ENCODE measurements around the gene PTPRK.

The PTPRK gene

DNA sequence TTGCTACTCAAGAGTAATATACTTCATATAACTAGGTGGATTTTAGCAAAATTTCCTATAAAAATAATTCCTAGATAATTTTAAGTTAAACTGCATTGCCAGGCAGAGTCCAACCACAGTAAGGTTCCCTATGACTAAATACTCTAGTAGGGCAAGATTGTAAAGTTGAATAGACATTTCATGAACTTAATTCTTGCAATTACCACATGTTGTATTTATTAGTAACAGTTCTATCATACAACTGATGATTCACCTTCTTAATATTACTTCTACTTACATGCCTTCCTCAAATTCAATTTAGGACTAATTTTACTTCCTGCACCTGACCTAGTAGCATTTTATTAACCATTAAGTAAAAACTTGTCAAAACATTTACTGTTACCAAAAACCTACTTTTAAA, 352.8 kb downstream of the PTPRK start:
- no peak for DNase-seq (ENCODE audit: extremely low spot score)
- POLR2A ChIA-PET: no interaction called here
- CTCF ChIA-PET: no interaction called here
- TF ChIP-seq ZNF384 (IDR thresholded peaks at IDR 0.05) (no peak), ARNT (IDR thresholded peaks at IDR 0.05) (no peak), ELF4 (IDR thresholded peaks at IDR 0.05) (no peak), SUZ12 (IDR thresholded peaks at IDR 0.05) (no peak), L3MBTL2 (conservative IDR thresholded peaks at IDR 0.05) (no peak), SP1 (IDR thresholded peaks at IDR 0.05) (no peak), LEF1 (IDR thresholded peaks at IDR 0.05; ENCODE audit: borderline replicate concordance) (no peak), TARDBP (IDR thresholded peaks at IDR 0.05) (no peak), FOXK2 (IDR thresholded peaks at IDR 0.05) (no peak), HDGF (IDR thresholded peaks at IDR 0.05; ENCODE audit: borderline replicate concordance) (no peak), CTBP1 (IDR thresholded peaks at IDR 0.05; ENCODE audit: borderline replicate concordance) (no peak), NFRKB (IDR thresholded peaks at IDR 0.05) (no peak), FOXA1 (IDR thresholded peaks at IDR 0.05) (no peak), BHLHE40 (IDR thresholded peaks at IDR 0.05; ENCODE audit: borderline replicate concordance) (no peak), FOXM1 (IDR thresholded peaks at IDR 0.05; ENCODE audit: borderline replicate concordance) (no peak)
- TF ChIP-seq, protein P1, sequence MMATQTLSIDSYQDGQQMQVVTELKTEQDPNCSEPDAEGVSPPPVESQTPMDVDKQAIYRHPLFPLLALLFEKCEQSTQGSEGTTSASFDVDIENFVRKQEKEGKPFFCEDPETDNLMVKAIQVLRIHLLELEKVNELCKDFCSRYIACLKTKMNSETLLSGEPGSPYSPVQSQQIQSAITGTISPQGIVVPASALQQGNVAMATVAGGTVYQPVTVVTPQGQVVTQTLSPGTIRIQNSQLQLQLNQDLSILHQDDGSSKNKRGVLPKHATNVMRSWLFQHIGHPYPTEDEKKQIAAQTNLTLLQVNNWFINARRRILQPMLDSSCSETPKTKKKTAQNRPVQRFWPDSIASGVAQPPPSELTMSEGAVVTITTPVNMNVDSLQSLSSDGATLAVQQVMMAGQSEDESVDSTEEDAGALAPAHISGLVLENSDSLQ (IDR thresholded peaks at IDR 0.05): no peak

GRCh38 chr6:128164254-128164653, 356.1 kb downstream of the PTPRK start:
- no peak for DNase-seq (ENCODE audit: extremely low spot score)
- POLR2A ChIA-PET: no interaction called here
- CTCF ChIA-PET: no interaction called here
- TF ChIP-seq BHLHE40 (IDR thresholded peaks at IDR 0.05; ENCODE audit: borderline replicate concordance) (no peak), ARNT (IDR thresholded peaks at IDR 0.05) (no peak), SP1 (IDR thresholded peaks at IDR 0.05) (no peak), TARDBP (IDR thresholded peaks at IDR 0.05) (no peak)

DNA sequence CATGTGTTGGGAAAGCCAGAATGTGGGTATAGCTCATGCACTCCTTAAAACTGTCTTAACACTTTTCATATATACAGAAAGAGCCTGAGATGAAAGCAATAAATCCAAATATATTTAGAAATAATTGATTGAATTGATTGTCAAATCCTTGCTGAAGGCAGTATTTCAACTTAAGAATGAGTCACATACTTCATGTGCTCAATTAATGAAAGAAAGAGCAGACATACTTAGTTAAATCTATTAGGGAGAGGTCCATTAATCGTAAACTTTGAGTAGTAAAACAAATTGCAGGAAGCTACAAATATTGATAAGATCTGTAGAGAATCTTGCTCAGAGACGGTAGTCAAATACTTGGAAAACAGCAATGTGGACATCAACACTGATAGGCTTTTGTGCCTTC, 358.0 kb downstream of the PTPRK start:
- ChIA-PET POLR2A (no interaction called here), CTCF (no interaction called here)
- no peak for TF ChIP-seq HDGF (IDR thresholded peaks at IDR 0.05; ENCODE audit: borderline replicate concordance)
- TF ChIP-seq BHLHE40 (IDR thresholded peaks at IDR 0.05; ENCODE audit: borderline replicate concordance): no peak
- TF ChIP-seq SP1 (IDR thresholded peaks at IDR 0.05): no peak
- TF ChIP-seq ELF4 (IDR thresholded peaks at IDR 0.05): no peak
- no peak for DNase-seq (ENCODE audit: extremely low spot score)

DNA sequence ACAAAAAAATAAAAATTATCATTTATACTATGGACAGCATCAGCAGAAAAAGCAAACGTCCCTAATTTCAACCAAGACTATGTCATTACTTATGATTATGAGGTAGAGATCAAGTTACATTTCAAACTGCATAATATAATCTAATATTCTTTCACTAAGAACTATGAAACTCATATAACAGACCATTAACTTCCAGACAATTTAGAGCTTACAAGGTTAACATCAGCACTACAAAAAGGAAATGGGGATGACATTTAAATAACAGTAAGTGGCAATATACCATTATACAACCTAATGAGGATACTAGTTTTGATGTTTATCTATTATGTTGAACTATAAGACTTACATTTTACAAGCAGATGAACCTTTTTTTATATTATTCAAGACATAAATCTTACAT, 358.6 kb downstream of the PTPRK start:
- TF ChIP-seq L3MBTL2 (conservative IDR thresholded peaks at IDR 0.05): no peak
- no peak for TF ChIP-seq BHLHE40 (IDR thresholded peaks at IDR 0.05; ENCODE audit: borderline replicate concordance)
- no peak for TF ChIP-seq NFRKB (IDR thresholded peaks at IDR 0.05)
- no peak for TF ChIP-seq ELF4 (IDR thresholded peaks at IDR 0.05)
- no peak for TF ChIP-seq SUZ12 (IDR thresholded peaks at IDR 0.05)
- TF ChIP-seq FOXM1 (IDR thresholded peaks at IDR 0.05; ENCODE audit: borderline replicate concordance): no peak
- no peak for TF ChIP-seq HDGF (IDR thresholded peaks at IDR 0.05; ENCODE audit: borderline replicate concordance)
- no peak for TF ChIP-seq ARNT (IDR thresholded peaks at IDR 0.05)
- no peak for DNase-seq (ENCODE audit: extremely low spot score)
- CTCF ChIA-PET: no interaction called here
- POLR2A ChIA-PET: no interaction called here

DNA sequence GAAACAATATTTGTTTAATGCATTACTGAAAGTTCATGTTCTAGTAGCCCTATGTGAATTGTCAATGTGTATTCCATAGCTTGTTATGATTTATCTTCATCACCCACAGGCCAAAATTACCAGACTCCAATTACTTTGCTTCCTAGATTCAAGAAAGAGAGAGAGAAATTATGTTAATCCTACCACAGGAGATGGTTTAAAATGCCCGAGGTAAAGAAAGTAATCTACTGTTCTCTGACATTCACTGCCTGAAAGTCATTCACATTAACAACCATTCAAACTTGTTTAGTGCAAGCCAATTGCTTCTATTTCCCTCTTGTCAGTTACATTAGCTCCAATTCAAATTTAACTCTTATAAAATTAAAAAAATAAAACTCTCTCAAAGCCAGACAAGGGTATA, 359.1 kb downstream of the PTPRK start:
- DNase-seq (ENCODE audit: extremely low spot score): no peak
- TF ChIP-seq, protein P1 (IDR thresholded peaks at IDR 0.05): no peak; the same call in 1 of the 2 replicates
- CTCF ChIA-PET: no interaction called here
- POLR2A ChIA-PET: no interaction called here

DNA sequence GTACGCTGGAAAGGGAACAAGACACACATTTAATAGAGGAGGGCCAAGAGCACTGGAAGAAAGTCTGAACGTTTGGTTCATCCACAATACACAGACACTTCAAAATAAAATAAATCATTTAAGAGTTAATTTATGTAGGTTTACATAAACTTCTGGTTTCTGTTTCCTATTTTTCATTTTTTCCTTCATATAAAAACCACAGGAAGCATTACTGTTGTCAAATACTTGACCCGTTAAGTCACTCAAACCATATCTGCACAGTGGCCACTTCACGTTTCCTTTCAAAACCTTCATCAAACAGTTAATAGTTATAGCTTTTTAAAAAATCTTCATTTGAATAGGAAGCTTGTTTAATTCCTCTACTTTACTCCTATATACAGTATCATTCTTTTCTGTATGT, 361.9 kb downstream of the PTPRK start:
- CTCF ChIA-PET: no interaction called here
- TF ChIP-seq CTBP1 (IDR thresholded peaks at IDR 0.05; ENCODE audit: borderline replicate concordance) (no peak), L3MBTL2 (conservative IDR thresholded peaks at IDR 0.05) (no peak), FOXM1 (IDR thresholded peaks at IDR 0.05; ENCODE audit: borderline replicate concordance) (no peak)
- DNase-seq (ENCODE audit: extremely low spot score): no peak
- POLR2A ChIA-PET: no interaction called here

DNA sequence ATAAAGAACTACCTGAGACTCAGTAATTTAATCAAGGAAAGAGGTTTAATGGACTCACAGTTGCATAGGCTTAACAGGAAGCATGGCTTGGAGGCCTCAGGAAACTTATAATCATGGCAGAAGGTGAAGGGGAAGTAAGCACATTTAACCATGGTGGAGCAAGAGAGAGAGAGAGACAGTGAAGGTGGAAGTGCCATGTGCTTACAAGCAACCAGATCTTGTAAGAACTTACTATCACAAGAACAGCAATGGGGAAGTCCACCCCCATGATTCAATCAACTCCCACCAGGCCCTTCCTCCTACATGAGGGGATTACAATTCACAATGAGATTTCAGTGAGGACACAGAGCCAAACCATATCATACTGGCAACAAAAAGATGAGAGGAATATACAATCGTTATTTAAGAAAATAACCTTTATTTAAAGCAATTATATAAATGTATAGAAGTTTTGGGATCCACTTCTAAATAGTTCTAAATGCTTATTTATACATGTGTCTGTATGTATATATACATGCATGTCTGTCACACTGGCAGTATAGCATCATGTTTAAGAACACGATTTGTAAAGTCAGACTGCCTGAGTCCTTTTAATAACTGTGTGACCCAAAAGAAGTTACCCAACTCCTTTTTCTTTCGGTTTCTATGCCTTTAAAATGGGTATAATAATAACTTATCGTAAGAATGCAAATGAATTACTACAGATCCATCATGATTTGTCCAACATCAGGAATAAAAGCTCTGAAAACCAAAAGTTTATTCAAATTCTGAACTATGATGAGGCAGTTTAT, 363.9 kb downstream of the PTPRK start:
- ChIA-PET CTCF (no interaction called here), POLR2A (no interaction called here)
- no peak for DNase-seq (ENCODE audit: extremely low spot score)
- TF ChIP-seq BHLHE40 (IDR thresholded peaks at IDR 0.05; ENCODE audit: borderline replicate concordance) (no peak), ZNF384 (IDR thresholded peaks at IDR 0.05) (no peak), FOXK2 (IDR thresholded peaks at IDR 0.05) (no peak), NFRKB (IDR thresholded peaks at IDR 0.05) (no peak), FOXM1 (IDR thresholded peaks at IDR 0.05; ENCODE audit: borderline replicate concordance) (no peak), ELF4 (IDR thresholded peaks at IDR 0.05) (no peak), FOXA1 (IDR thresholded peaks at IDR 0.05) (no peak), HDGF (IDR thresholded peaks at IDR 0.05; ENCODE audit: borderline replicate concordance) (no peak), LEF1 (IDR thresholded peaks at IDR 0.05; ENCODE audit: borderline replicate concordance) (no peak), ARNT (IDR thresholded peaks at IDR 0.05) (no peak), SUZ12 (IDR thresholded peaks at IDR 0.05) (no peak), SP1 (IDR thresholded peaks at IDR 0.05) (no peak), CTBP1 (IDR thresholded peaks at IDR 0.05; ENCODE audit: borderline replicate concordance) (no peak), L3MBTL2 (conservative IDR thresholded peaks at IDR 0.05) (no peak), TARDBP (IDR thresholded peaks at IDR 0.05) (no peak)
- TF ChIP-seq, protein P1 (IDR thresholded peaks at IDR 0.05): no peak

Measured in HEK293T (cell line).